Activated CD4-positive, CD25-positive, alpha-beta regulatory T cell treated with anti-CD3 and anti-CD28 coated beads, Interleukin-2, amount 50 U/mL, for 24 hours (primary cell): ENCODE data around the gene RAP2C.
"Not testable (repeated sequence)": the region's sequence is repeated elsewhere in the genome, so short reads cannot be mapped to it uniquely, and the experiment has no call there.

Experiments
- ATAC-seq, 2 donors: fragments of 150-1000 bp; cut with Tn5 transposase; one replicate each; pipeline ENCODE4 v1.10.0; 2021; ENCODE audit warnings: mild to moderate bottlenecking in 1 of 2, moderate library complexity in 1 of 2

The RAP2C gene

GRCh38 chrX:132193872-132194574 is 25.2 kb downstream of the RAP2C start:
- no peak for ATAC-seq

- no peak for ATAC-seq
Observed at GRCh38 chrX:132191938-132192337, 27.3 kb downstream of the RAP2C start.

- ATAC-seq, result no peak
Observed at GRCh38 chrX:132188175-132188574, 31.1 kb downstream of the RAP2C start.

- no peak for ATAC-seq
Observed at GRCh38 chrX:132187451-132187850, 31.8 kb downstream of the RAP2C start.

- ATAC-seq, result no peak
Observed at GRCh38 chrX:132184871-132185270, 34.4 kb downstream of the RAP2C start.

GRCh38 chrX:132181364-132181763 is 37.9 kb downstream of the RAP2C start:
- ATAC-seq, result no peak

- ATAC-seq, result no peak
Observed at GRCh38 chrX:132180929-132181328, 38.3 kb downstream of the RAP2C start.

- ATAC-seq, result no peak
Observed at GRCh38 chrX:132173647-132174046, 45.6 kb downstream of the RAP2C start.

GRCh38 chrX:132171881-132172280 is 47.4 kb downstream of the RAP2C start:
- ATAC-seq, result no peak

- no peak for ATAC-seq
Observed at GRCh38 chrX:132171478-132171877, 47.8 kb downstream of the RAP2C start.

- ATAC-seq, result no peak
Observed at GRCh38 chrX:132169554-132169953, 49.7 kb downstream of the RAP2C start.

- ATAC-seq, result no peak
Observed at GRCh38 chrX:132165651-132166050, 53.6 kb downstream of the RAP2C start.

GRCh38 chrX:132165005-132165404 is 54.2 kb downstream of the RAP2C start:
- ATAC-seq, result no peak

GRCh38 chrX:132163094-132163493 is 56.2 kb downstream of the RAP2C start:
- not testable (repeated sequence) for ATAC-seq

- no peak for ATAC-seq
Observed at GRCh38 chrX:132153166-132153565, 66.1 kb downstream of the RAP2C start.
